Endothelial cell of umbilical vein (primary cell): Measurements from ENCODE around the gene MCRIP1. TPM values are rescaled to one million over a fixed set of nuclear protein-coding genes. Genes with fewer than 3 reads are reported as not detected.

Experiments used
- BruUV-seq: library from RNA; stranded (reverse); fragments of 400-500 nt; replicated peaks from 2 replicates; lab custom pipeline; 2021; lab: Mats Ljungman, UMichigan
- CTCF ChIA-PET: fragments of 300-600, 350-600 bp; sonication (Branson Sonifier 250); formaldehyde crosslinking; loops from one replicate; lab custom pipeline; 2021; ENCODE audit warnings: antibody characterized with exemption, inconsistent platforms; lab: Charles Lee
- POLR2A ChIA-PET: fragments of 300-600, 350-600 bp; sonication (Branson Sonifier 250); formaldehyde crosslinking; loops from one replicate; lab custom pipeline; 2021; ENCODE audit warnings: antibody characterized with exemption, inconsistent platforms; lab: Charles Lee
- DNase-seq: peaks from one replicate; pipeline ENCODE4 v3.0.0-alpha.2; 2011; ENCODE audit warnings: low read depth, low spot score
- FAIRE-seq: peaks from 2 replicates; lab custom pipeline; 2011; peaks lifted over from hg19 to GRCh38; lab: Jason Lieb, UNC
- H2AFZ ChIP-seq: 2 replicates; pipeline ENCODE4 v1.6.0; 2012; ENCODE audit warnings: low read depth, low read length, control low read depth, inconsistent platforms
- H3K27ac ChIP-seq: 2 replicates; pipeline ENCODE4 v1.5.1; 2011; ENCODE audit warnings: low read depth, mild to moderate bottlenecking, control low read depth, low read length, moderate library complexity; ENCODE audit not compliant: insufficient read depth
- H3K27me3 ChIP-seq, 2 experiments: 2 replicates each; pipeline versions ENCODE4 v1.6.0 to v1.6.1; 2011; ENCODE audit warnings: low read length in 2 of 2, mixed read lengths in 1 of 2; ENCODE audit not compliant: control insufficient read depth in 2 of 2, insufficient read depth in 2 of 2
- H3K36me3 ChIP-seq, 2 experiments: 2 replicates in 1 of 2; 3 replicates in 1 of 2; pipeline ENCODE4 v1.5.1; 2011; ENCODE audit warnings: low read length in 2 of 2, mild to moderate bottlenecking in 1 of 2, moderate library complexity in 1 of 2; ENCODE audit not compliant: control insufficient read depth in 2 of 2, insufficient read depth in 2 of 2; ENCODE audit errors: extremely low read depth in 1 of 2
- H3K4me1 ChIP-seq: 3 replicates; pipeline ENCODE4 v1.5.1; 2011; ENCODE audit warnings: mild to moderate bottlenecking, low read length; ENCODE audit not compliant: control insufficient read depth, insufficient read depth; ENCODE audit errors: extremely low read depth
- H3K4me2 ChIP-seq: 2 replicates; pipeline ENCODE4 v1.6.1; 2011; ENCODE audit warnings: low read length, control low read depth, mixed read lengths; ENCODE audit not compliant: insufficient read depth
- H3K4me3 ChIP-seq, 3 experiments: fragments of 200-600 bp in 1 of 3; sonication (generic), shearing (Covaris generic) in 1 of 3; replicated peaks in 1 of 3; 2 replicates each; pipeline ENCODE4 v1.5.1; 2011 to 2016; ENCODE audit warnings: control low read depth in 3 of 3, low read length in 3 of 3, mild to moderate bottlenecking in 2 of 3, inconsistent platforms in 1 of 3, low read depth in 1 of 3, moderate library complexity in 1 of 3; ENCODE audit not compliant: insufficient read depth in 1 of 3
- H3K79me2 ChIP-seq: 2 replicates; pipeline ENCODE4 v1.6.0; 2012; ENCODE audit warnings: low read length, inconsistent platforms; ENCODE audit not compliant: control insufficient read depth, insufficient read depth
- H3K9ac ChIP-seq: replicated peaks from 2 replicates; pipeline ENCODE3; 2011; ENCODE audit warnings: low read length, control low read depth; ENCODE audit not compliant: insufficient read depth; ENCODE audit errors: extremely low read depth
- H3K9me1 ChIP-seq: replicated peaks from 3 replicates; pipeline ENCODE4 v1.6.0; 2011; ENCODE audit warnings: mild to moderate bottlenecking, low read length; ENCODE audit not compliant: control insufficient read depth, insufficient read depth; ENCODE audit errors: extremely low read depth
- H3K9me3 ChIP-seq: replicated peaks from 2 replicates; pipeline ENCODE4 v1.5.1; 2012; ENCODE audit warnings: low read length, inconsistent platforms; ENCODE audit not compliant: control insufficient read depth, insufficient read depth
- H4K20me1 ChIP-seq: replicated peaks from 2 replicates; pipeline ENCODE3; 2011; ENCODE audit warnings: mild to moderate bottlenecking, low read length; ENCODE audit not compliant: control insufficient read depth, insufficient read depth; ENCODE audit errors: extremely low read depth
- EZH2 ChIP-seq: IDR thresholded peaks from 2 replicates; pipeline ENCODE4 v1.6.1; 2012; ENCODE audit warnings: borderline replicate concordance, low read depth, mild to moderate bottlenecking, moderate library complexity, low read length, inconsistent platforms; ENCODE audit not compliant: severe bottlenecking
- FOS ChIP-seq: IDR thresholded peaks from 2 replicates; pipeline ENCODE4 v1.6.1; 2011; ENCODE audit warnings: mild to moderate bottlenecking, low read length, moderate library complexity, borderline replicate concordance; ENCODE audit not compliant: insufficient read depth
- GATA2 ChIP-seq: IDR thresholded peaks from 2 replicates; pipeline ENCODE4 v1.7.0; 2011; ENCODE audit warnings: low read depth, mild to moderate bottlenecking, moderate library complexity, mixed read lengths, low read length; ENCODE audit not compliant: insufficient read length, insufficient read depth
- JUN ChIP-seq: IDR thresholded peaks from 2 replicates; pipeline ENCODE4 v1.6.1; 2011; ENCODE audit warnings: borderline replicate concordance, low read depth; ENCODE audit not compliant: insufficient read length, insufficient read depth
- MAX ChIP-seq: IDR thresholded peaks from 2 replicates; pipeline ENCODE4 v1.6.1; 2011; ENCODE audit not compliant: insufficient read depth, insufficient read length
- MYC ChIP-seq: IDR thresholded peaks from one replicate; pipeline ENCODE4 v1.6.1; 2011; ENCODE audit warnings: mild to moderate bottlenecking, low read depth, low read length
- POLR2A ChIP-seq: IDR thresholded peaks from 2 replicates; pipeline ENCODE4 v1.6.1; 2012; ENCODE audit warnings: low read depth, mild to moderate bottlenecking, control low read depth, low read length
- POLR2AphosphoS5 ChIP-seq: IDR thresholded peaks from 2 replicates; pipeline ENCODE4 v1.6.1; 2012; ENCODE audit warnings: low read depth, mild to moderate bottlenecking, control low read depth, low read length, moderate library complexity; ENCODE audit not compliant: insufficient read depth
- dilution Hi-C: fragments of 300-500 bp; cut with MboI; formaldehyde crosslinking; loops from one replicate; pipeline ENCODE4 v1.15.0; 2019; ENCODE audit warnings: low sequenced_read_pairs; ENCODE audit not compliant: extremely low pct_ligation_motif_present
- intact Hi-C: fragments of 100-400 bp; cut with micrococcal nuclease; formaldehyde crosslinking; loops from one replicate; pipeline ENCODE4 v1.10.0; 2022
- polyA plus RNA-seq, 4 experiments: library from polyadenylated mRNA; depleted of rRNA in 3 of 4; stranded (reverse) in 3 of 4; unstranded in 1 of 4; fragments of >200 nt; gene quantifications; 2 replicates each; pipeline versions ENCODE4 v1.2.1 to v1.2.3, GENCODE V29; 2011 to 2012; ENCODE audit warnings: missing spikeins in 1 of 4
- total RNA-seq: library from RNA; stranded (reverse); gene quantifications from 2 replicates; pipeline ENCODE4 v1.2.3, GENCODE V29; 2021
- TF ChIP-seq, protein P1 (sequence below), 2 donors: IDR thresholded peaks; 1 replicate in 1 of 2; 2 replicates in 1 of 2; pipeline ENCODE4 v1.5.1; 2011; ENCODE audit warnings: low read length in 2 of 2, mild to moderate bottlenecking in 2 of 2, moderate library complexity in 2 of 2, control low read depth in 1 of 2, inconsistent platforms in 1 of 2, low read depth in 1 of 2; ENCODE audit not compliant: insufficient read depth in 1 of 2; ENCODE audit errors: extremely low read depth in 1 of 2

MCRIP1 gene
- total and polyA plus RNA-seq, 2 donors (not counting 3 experiments of a cell fraction or from before 2014, with no cell fraction given), result 121 to 205 TPM

DNA sequence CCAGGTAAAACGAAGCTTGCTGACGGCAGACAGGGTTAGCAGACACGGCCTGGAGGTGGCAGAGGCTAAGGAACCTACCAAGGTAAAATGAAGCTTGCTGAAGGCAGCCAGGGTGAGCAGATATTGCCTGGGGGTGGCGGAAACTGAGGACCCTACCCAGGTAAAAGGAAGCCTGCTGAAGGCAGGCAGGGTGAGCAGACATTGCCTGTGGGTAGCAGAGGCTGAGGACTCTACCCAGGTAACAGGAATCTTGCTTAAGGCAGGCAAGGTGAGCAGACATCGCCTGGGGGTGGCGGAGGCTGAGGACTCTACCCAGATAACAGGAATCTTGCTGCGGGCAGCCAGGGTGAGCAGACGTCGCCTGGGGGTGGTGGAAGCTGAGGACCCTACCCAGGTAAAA lies 31.8 kb downstream of the MCRIP1 start:
- intact Hi-C loops (no loop called here), dilution Hi-C loops (no loop called here)
- FAIRE-seq, result no peak
- Histone ChIP-seq H3K9ac (no peak overlapping the region), H3K4me1 (no peaks in the 10 kb centered on the region), H3K27ac (no peak overlapping the region), H3K79me2 (no peaks in the 10 kb centered on the region), H2AFZ (no peak overlapping the region), H4K20me1 (no peaks in the 10 kb centered on the region), H3K27me3 (peaks cover 25 to 36% of the 10 kb centered on the region in 2 experiments), H3K9me1 (no peaks in the 10 kb centered on the region), H3K4me2 (no peak overlapping the region), H3K4me3 (no peak overlapping the region), H3K36me3 (no peaks in the 10 kb centered on the region), H3K9me3 (no peaks in the 10 kb centered on the region)
- POLR2A ChIA-PET, result no interaction called here
- CTCF ChIA-PET, result no interaction called here
- TF ChIP-seq JUN, result no peak
- TF ChIP-seq, protein P1, sequence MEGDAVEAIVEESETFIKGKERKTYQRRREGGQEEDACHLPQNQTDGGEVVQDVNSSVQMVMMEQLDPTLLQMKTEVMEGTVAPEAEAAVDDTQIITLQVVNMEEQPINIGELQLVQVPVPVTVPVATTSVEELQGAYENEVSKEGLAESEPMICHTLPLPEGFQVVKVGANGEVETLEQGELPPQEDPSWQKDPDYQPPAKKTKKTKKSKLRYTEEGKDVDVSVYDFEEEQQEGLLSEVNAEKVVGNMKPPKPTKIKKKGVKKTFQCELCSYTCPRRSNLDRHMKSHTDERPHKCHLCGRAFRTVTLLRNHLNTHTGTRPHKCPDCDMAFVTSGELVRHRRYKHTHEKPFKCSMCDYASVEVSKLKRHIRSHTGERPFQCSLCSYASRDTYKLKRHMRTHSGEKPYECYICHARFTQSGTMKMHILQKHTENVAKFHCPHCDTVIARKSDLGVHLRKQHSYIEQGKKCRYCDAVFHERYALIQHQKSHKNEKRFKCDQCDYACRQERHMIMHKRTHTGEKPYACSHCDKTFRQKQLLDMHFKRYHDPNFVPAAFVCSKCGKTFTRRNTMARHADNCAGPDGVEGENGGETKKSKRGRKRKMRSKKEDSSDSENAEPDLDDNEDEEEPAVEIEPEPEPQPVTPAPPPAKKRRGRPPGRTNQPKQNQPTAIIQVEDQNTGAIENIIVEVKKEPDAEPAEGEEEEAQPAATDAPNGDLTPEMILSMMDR (IDR thresholded peaks at IDR 0.05; ENCODE audit: extremely low read depth in 1 of 2, insufficient read depth in 1 of 2, low read depth in 1 of 2, low read length in 2 of 2), result no peak
- no peak for TF ChIP-seq POLR2AphosphoS5
- no peak for TF ChIP-seq POLR2A
- TF ChIP-seq MAX, result no peak
- no peak for TF ChIP-seq FOS
- no peak for TF ChIP-seq GATA2
- no peak for TF ChIP-seq EZH2
- TF ChIP-seq MYC, result no peak
- DNase-seq, result no peak
- no TSS peak for BruUV-seq
